Globus pallidus (tissue), 1 donor: ENCODE data around the gene SPATA2.
"Not testable (repeated sequence)": the region's sequence is repeated elsewhere in the genome, so short reads cannot be mapped to it uniquely, and the experiment has no call there.

Experiments used
- DNase-seq: peaks from one replicate; pipeline ENCODE4 v3.0.0-alpha.2; 2015; ENCODE audit warnings: low spot score

SPATA2 gene

GRCh38 chr20:49883246-49883802 is 32.0 kb downstream of the SPATA2 start:
- no peak for DNase-seq

GRCh38 chr20:49882171-49882970 is 33.0 kb downstream of the SPATA2 start:
- DNase-seq, result no peak

GRCh38 chr20:49880724-49881445 is 34.4 kb downstream of the SPATA2 start:
- no peak for DNase-seq

- DNase-seq, result no peak
Measured at GRCh38 chr20:49880177-49880576, 35.2 kb downstream of the SPATA2 start.

GRCh38 chr20:49878977-49879376 is 36.4 kb downstream of the SPATA2 start:
- no peak for DNase-seq

- no peak for DNase-seq
Measured at GRCh38 chr20:49877386-49877921, 37.9 kb downstream of the SPATA2 start.

GRCh38 chr20:49874696-49875095 is 40.6 kb downstream of the SPATA2 start:
- no peak for DNase-seq

GRCh38 chr20:49872056-49872455 is 43.3 kb downstream of the SPATA2 start:
- DNase-seq, result no peak

GRCh38 chr20:49871391-49871948 is 43.9 kb downstream of the SPATA2 start:
- DNase-seq, result no peak

- no peak for DNase-seq
Measured at GRCh38 chr20:49870261-49870660, 45.1 kb downstream of the SPATA2 start.

GRCh38 chr20:49868964-49869363 is 46.4 kb downstream of the SPATA2 start:
- DNase-seq, result no peak

GRCh38 chr20:49868538-49868937 is 46.8 kb downstream of the SPATA2 start:
- no peak for DNase-seq

- DNase-seq, result no peak
Measured at GRCh38 chr20:49867453-49868215, 47.7 kb downstream of the SPATA2 start.

GRCh38 chr20:49866051-49866450 is 49.3 kb downstream of the SPATA2 start:
- no peak for DNase-seq

GRCh38 chr20:49865559-49865958 is 49.8 kb downstream of the SPATA2 start:
- DNase-seq, result no peak

GRCh38 chr20:49863666-49864065 is 51.7 kb downstream of the SPATA2 start:
- no peak for DNase-seq

GRCh38 chr20:49862607-49863200 is 52.6 kb downstream of the SPATA2 start:
- DNase-seq, result no peak

- DNase-seq, result not testable (repeated sequence)
Measured at GRCh38 chr20:49861232-49861631, 54.1 kb downstream of the SPATA2 start.

- no peak for DNase-seq
Measured at GRCh38 chr20:49859807-49860206, 55.5 kb downstream of the SPATA2 start.

GRCh38 chr20:49859011-49859410 is 56.3 kb downstream of the SPATA2 start:
- no peak for DNase-seq

- DNase-seq, result no peak
Measured at GRCh38 chr20:49858076-49858585, 57.2 kb downstream of the SPATA2 start.
